ENCODE data around the gene SLX4IP. TPM values are rescaled to one million over a fixed set of nuclear protein-coding genes. Genes with fewer than 3 reads are reported as not detected.
A peak's percentile ranks its signal among the peaks of the same experiment; 100 is the strongest.

The SLX4IP gene
- total RNA-seq, 4 donors from 2014 or later, result 2.0 to 3.4 (median 3.3) TPM

DNA sequence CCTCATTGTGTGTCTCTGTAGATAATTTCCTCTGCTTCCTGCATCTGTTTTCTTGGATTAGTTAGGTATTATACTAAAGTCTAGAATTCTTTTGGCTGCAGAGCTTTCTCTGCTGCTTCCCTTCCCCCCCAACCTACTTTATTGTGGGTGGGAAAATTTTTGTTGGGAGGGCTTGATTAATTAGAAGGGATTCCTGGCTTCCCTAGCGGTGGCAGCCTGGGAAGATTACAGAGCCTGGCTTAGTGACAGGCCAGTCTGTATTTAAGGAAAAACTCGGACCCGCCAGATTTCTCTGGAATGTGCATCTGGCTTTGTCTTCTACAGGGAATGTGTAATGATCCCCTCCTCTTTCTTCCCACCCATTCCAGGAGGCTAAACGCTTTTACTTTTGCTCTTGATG is 31.2 kb downstream of the SLX4IP start:
- ATAC-seq (ENCODE audit: low FRiP score), result no peak
- DNase-seq (ENCODE audit: low spot score), result no peak
- TF ChIP-seq CTCF (IDR thresholded peaks at IDR 0.05), result no peak

GRCh38 chr20:10466855-10467254 is 31.8 kb downstream of the SLX4IP start:
- DNase-seq (ENCODE audit: low spot score) (no peak), ATAC-seq (ENCODE audit: low FRiP score) (no peak)
- TF ChIP-seq CTCF (IDR thresholded peaks at IDR 0.05), result no peak

- DNase-seq (ENCODE audit: low spot score) (no peak), ATAC-seq (ENCODE audit: low FRiP score) (no peak)
Measured at GRCh38 chr20:10467681-10468339, 32.7 kb downstream of the SLX4IP start.

DNA sequence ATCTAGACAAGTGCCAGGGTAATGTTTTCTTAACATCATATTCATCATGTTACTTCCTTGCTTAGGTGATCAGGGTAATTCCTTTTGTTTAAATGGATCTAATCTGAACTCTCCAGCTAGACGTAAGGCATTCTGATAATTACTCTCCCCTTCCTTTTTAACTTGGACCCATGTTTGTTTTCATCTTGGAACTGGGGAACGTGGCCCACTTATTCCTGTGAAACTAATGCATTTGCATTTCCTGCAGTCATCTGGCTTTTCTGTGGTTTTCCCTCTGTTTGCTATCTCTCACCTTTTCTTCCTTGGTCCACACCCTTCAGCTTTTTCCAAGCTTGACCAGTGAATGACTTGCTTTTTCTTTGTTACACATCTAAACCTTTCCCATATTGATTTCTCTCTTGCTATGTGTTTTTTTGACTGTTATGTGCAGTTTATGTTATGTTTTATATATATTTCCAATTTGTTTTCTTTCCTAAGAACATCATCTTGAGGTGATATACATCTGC is 33.3 kb downstream of the SLX4IP start:
- no peak for TF ChIP-seq CTCF (IDR thresholded peaks at IDR 0.05)
- DNase-seq (ENCODE audit: low spot score), result no peak
- no peak for ATAC-seq (ENCODE audit: low FRiP score)

More at GRCh38 chr20:10467681-10468339, 32.7 kb downstream of the SLX4IP start:
- TF ChIP-seq CTCF (IDR thresholded peaks at IDR 0.05), result no peak

DNA sequence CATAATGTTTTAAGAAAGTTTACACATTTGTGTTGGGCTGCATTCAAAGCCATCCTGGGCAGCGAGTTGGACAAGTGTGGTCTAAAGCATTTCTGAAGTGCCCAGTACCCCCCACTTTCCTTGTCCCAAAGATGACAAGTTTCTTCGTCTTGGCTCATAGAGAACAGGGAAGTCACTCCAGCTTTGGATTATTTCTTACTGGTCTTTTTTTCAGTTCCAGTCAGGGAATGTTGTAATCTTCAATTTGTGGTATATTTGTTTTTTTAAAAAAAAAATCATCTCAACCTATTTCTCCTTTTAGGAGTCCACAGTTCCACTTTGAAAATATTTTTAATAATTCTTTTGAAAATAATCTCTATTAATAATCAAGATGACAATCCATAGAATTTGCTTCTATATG is 34.0 kb downstream of the SLX4IP start:
- ATAC-seq (ENCODE audit: low FRiP score), result no peak
- DNase-seq (ENCODE audit: low spot score), result no peak
- no peak for TF ChIP-seq CTCF (IDR thresholded peaks at IDR 0.05)

DNA sequence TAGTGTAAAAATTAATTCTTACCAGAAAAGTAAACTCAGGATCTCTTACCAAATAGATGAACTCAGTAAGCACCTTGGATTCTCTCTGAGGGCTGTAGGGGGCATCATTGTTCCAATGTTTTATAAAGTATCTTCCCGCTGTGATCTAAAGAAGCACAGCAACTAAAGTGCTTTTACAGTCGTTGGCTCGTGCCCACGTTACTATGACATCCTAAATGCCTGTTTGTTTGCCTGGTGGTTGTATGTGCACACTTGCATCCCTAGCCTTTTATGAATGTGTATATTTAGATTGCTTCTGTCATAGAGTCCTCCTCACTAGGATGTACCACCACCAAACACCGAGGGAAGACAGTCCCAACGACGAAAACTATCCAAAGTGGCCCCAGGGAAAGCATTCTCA is 34.5 kb downstream of the SLX4IP start:
- DNase-seq (ENCODE audit: low spot score) (no peak), ATAC-seq (ENCODE audit: low FRiP score) (peak; percentile 62)
- TF ChIP-seq CTCF (IDR thresholded peaks at IDR 0.05), result peak in 1 of 3 donors; percentile 28

GRCh38 chr20:10470276-10470675 is 35.2 kb downstream of the SLX4IP start:
- TF ChIP-seq CTCF (IDR thresholded peaks at IDR 0.05), result no peak
- no peak for ATAC-seq (ENCODE audit: low FRiP score)
- no peak for DNase-seq (ENCODE audit: low spot score)
